HG03103 (cell line): ENCODE measurements around the gene WNT7B.

Experiments
- ATAC-seq: cut with Tn5 transposase; IDR thresholded peaks from one replicate; pipeline ENCODE4 v1.9.1; 2021; ENCODE audit warnings: low read depth; ENCODE audit not compliant: unreplicated experiment

The WNT7B gene

DNA sequence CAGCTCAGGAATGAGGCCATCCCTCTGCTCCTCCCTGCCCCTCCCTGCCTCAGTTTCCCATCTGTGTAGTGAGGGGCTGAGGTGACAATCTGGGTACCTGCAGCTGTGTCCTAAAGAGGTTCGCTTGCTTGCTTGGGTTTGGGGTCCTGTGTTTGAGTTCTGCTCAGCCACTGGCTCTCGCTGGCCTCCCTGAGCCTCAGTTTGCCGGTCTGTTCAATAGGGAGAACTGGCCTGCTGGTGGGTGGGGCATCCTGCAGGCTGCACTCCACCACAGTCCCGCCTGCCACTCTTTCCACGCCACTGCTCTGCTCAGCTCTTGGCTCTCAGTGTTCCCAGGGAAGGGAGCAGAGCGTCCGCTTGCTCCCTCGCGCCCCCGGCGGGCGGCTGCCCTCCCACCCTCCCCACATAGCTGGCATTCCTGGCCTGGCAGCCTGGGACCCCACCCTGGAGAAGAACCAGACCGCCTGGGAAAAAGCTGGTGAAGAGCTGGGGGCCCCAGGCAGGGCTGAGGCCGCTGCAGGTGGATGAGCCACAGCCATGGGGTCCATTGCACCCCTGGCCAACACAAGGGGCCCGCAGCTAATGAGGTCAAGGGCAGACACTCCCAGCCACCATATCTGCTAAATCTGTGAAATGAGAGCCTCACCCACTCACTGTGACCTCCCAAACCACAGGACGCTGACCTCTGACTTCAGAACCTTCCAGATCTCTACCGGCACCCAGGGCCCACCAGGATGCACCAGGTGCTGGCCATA lies 15.1 kb downstream of the WNT7B start:
- ATAC-seq, result no peak

DNA sequence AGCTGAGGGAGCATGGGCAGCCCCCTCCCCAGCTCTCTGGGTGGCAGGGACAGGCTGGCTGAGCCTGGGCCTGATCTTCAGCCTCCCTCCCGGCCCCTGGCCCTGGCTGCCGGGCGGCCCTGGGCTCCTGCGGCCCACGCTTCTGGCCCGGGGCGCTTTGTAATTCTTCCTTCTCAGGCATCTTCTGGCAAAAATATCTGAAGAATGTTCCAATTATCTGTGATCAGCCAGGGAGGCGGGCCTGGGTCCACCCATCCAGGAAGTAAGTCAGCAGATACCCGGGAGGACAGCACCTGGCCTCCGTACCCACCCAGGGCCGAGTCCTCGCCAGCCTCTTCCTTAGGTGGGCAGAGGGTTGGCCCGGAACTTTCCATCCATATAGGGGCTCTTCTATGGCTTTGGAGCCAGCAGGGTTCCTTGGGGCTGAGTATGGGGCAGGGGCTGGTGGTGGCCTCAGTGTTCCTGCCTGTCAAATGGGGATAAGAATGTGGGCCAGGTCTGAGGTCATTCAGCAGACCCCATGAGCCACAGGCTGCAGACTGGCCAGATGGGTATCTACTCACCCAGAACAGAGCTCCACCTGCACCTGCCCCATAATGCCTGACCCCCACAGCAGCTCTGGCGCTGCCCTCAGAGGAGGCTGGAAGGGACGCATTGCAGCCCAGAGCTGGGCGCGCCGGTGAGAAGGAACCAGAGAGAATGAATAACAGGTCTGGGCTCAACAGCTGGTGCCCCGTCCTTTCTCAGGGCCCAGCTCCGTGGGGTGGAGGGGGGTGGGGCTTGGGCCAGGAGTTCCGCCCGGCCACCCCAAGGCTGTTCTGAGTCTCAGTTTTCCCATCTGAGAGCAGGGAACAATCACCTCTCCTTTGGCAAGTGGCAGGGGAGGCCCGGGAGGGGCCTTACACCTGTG lies 16.2 kb downstream of the WNT7B start:
- ATAC-seq, result no peak

DNA sequence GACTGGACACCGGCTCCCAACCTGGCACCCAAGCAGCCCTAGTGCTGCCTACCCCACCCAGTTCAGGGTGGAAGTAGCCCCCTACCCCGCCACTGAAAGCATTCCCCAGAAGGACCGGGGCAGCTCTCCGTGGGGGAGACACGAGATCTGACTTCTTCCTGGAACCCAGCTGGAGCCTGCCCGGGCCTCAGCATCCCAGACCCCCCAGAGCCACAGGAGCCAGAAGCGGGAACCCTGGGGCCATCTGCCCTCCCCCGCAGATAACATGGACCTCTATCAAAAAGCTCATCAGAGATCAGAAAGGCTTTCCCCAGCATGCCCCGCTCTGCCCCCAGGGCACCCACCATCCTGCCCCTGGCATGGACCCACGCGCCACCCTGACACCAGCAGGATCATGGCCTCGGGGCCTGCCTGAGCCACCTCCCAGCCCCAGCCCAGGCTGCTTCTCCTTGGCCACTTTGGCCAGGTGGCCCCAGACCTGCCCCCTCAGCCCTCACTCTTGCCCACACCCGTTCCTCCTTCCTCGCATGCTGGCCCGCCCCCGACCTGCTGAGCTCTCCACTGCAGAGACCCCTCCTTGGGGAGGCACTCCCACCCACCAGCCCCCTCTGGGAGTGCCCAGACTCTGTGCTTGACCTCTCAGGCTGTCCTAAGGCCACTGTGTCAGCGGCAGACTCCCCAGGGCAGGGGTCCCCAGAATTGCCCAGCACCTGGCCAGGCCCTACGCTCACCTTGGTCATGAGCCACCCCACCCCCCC lies 17.1 kb downstream of the WNT7B start:
- ATAC-seq, result no peak

DNA sequence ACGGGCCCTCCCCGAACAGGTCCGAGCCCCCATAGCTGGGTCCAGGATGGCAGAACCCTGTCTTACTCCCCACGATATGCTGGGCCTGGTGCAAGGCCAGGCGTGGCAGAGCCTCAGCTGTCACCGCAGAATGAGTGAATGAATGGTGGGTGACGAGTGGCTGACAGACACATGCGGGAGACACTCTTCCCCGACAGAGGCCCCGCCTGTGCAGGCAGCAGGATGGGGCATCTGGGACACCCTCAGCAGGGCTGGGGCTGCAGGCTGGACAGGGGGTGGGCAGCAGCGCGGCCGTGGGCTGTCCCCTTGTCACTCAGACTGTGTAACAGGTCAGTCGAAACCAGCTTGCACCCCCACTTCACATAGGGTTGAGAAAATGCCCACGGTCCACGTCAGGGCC lies 18.0 kb downstream of the WNT7B start:
- no peak for ATAC-seq

DNA sequence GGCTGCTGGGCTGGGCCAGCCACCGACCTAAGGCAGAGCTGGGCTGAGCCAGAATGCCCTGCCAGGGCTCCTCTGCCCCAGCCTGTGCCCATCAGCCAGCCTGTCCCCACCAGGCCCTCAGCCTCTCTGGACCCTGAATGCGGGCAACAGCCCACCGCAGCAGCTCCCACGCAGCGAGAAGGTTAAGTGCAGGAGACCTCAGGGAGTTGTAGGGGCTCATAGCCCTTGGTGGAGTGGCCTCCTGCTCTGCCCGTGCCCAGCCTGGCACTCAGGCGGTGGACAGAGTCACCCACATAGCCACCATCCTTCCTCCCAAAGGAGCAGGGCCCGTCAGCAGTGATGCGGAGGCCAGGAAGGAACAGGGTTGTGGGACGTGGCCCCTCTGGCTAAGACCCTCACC lies 19.1 kb downstream of the WNT7B start:
- ATAC-seq, result no peak

DNA sequence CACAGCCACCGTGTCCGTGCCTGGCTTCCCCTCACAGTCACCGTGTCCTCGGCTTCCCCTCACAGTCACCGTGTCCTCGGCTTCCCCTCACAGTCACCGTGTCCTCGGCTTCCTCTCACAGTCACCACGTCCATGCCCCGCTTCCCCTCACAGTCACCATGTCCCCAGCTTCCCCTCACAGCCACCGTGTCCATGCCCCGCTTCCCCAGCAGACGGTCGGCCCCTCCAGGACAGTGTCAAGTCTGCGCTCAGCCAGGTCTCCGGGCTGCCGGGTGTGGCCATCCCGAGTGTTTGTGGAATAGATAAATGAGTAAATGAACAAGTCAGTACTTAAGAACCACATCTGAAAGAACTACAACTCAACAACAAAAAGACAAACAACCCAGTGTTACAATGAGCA lies 23.8 kb downstream of the WNT7B start:
- no peak for ATAC-seq

DNA sequence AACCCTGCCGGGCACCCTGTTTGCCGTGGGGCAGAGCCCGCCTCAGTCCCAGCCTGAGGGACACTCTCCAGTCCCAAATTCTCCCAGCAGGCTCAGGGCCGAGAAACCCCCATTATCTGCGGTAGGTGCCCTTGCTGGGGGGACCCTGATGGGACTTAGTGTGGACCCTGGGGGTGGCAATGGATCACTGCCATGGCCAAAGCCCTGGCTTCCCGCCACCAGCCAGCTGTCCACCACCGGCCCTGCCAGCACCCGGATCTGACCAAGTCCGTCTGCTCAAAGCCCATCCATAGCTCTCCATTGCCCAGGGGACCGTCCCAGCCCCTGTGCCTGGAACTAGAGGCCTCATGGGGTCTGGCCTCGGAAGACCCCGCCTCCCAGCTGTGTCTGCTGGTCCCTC lies 24.4 kb downstream of the WNT7B start:
- ATAC-seq, result no peak

DNA sequence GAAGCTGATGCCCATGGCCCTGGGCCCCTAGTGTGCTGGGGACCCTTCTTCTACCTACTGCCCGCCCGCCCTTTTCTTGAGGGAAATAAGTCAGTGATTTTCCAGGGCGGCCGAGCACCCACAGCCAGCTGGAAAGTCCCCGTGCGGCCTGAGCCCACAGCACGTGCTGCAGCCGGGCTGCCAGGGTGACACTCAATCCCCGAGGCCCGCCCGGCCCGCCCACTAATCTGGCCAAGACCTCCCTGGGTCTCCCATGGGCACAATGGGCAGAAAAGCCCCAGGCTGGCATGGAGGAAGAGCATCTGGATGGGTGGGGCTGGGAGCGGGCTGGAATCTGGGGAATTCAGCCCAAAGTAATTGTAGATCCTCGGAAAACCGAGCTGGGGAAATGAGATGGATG lies 24.8 kb downstream of the WNT7B start:
- ATAC-seq, result no peak

DNA sequence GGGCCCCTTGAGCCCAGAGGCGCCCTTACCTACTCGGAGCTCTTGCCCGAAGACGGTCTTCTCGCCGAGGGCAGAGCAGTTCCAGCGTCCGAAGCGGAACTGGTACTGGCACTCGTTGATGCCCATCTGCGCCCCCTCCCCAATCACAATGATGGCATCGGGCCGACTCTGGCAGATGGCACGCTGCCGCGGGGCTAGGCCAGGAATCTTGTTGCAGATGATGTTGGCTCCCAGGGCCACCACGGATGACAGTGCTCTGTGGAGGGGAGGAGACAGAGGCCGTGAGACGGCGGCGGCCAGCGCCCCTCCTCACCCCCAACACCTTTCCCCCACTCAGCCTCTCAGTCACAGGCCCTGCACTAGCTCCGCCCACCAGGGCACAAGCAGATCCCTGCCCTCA lies 27.1 kb downstream of the WNT7B start:
- ATAC-seq, result no peak

DNA sequence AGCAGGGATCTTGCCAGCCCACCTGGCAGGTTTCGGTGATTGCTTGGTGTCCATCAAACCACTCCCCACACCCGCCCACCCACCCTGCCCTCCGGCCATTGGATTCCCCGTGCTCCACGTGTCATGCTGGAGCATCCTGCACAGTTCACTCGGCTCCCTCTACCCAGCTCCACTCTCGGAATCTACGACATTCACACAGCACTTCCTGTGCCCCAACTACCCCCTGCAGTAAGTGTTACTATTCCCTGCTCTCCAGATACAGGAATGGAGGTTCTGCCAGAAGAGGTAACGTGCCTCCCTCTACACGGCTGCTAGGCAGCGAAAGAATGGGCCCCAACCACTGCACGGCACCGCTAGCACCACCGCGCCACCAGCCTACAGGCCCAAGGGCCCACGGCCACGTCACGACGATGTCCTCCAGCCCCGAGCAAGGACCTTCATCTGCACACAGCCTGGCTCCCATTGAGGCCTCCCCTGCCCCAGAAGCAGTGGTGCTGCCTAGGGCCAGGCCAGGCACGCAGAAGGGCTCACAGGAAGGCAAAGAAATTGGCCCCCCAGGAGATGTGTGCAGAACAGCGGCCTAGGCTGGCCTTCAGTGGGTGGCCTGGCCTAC lies 27.6 kb downstream of the WNT7B start:
- no peak for ATAC-seq

DNA sequence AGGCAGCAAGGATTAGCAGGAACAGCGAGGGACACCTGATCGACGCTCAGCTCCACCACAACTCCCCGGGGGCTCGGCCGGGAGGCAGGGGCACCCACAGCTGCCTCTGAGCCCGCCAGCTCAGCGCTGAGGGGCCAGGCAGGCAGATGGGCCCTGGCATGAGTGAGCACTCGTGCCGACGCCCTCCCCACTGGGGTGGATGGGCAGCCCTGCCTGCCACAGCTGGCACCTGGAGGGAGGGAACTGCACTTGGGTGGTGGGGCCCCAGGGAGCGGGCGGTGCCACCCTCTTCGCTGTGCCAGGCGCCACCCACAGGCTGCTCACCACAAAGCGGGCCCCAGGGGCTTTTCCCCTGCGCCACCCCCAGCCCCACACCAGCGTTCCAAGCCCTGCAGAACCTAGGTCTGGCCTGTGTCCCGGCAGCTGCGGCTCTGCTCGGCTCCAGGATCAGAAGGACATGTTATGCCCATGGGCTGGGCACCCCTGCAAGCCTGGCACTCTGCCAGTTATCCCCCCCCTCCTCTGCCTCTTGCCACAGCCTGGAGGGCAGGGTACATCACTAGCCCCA lies 28.8 kb downstream of the WNT7B start:
- no peak for ATAC-seq

DNA sequence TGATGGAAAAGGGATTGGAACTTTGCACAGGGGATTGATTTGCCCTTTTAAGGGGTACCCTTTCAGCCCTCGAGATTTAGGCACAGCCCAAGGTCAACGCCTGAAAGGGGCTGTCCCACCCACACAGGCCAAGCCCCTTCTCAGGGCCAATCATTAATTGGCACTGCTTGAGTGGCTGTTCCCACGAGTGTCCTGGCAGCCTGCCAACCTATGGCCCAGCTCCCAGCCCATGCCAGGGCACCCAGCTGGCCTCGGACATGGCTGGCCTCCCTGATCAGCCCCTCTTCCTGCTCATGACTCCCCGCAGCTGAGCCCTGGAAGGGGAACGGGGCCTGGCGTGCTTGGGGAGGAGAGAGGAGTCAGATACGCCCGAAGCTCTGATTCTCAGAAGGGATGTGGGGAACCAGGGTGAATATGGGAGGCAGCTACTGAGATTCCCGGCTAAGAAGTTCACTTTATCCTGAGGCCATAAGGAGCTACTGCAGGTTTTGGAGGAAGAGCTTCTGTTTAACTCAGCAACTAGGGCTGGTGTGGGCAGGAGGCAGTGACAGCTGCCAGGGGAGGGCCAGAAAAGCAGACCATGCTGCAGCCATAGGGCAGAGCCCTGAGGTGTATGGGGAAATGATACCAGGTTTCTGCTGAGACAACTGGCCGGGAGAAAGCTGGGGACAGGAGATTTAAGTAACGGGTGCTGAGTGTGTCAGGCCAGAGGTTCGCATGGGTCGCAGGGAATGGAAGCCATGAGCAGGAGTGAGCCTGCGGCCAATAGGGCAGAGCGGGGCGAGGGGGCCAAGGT lies 30.0 kb downstream of the WNT7B start:
- no peak for ATAC-seq

DNA sequence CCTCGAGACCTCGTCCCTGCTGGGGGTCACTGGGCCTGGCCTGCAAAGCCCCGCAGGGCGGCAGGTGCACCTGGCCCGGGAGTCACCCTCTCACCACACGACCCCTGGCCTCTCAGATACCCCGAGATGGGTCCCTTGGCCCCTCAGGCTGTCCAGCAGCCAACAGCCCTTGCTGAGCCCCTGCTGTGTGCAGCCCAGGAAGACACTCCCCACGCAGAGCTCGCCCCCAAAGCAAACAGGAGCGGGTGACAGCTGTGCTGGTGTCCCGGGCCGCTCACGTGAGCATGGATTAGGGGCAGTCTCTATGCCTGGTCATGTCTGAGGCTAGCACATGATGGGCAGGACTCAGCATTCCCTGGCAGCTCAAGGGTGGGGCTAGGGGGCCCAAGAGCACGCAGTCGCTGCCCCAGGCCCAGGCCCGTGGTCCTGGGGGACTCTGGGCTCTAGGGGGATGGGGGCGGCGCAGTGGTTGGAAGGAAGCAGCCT lies 31.3 kb downstream of the WNT7B start:
- ATAC-seq, result no peak

DNA sequence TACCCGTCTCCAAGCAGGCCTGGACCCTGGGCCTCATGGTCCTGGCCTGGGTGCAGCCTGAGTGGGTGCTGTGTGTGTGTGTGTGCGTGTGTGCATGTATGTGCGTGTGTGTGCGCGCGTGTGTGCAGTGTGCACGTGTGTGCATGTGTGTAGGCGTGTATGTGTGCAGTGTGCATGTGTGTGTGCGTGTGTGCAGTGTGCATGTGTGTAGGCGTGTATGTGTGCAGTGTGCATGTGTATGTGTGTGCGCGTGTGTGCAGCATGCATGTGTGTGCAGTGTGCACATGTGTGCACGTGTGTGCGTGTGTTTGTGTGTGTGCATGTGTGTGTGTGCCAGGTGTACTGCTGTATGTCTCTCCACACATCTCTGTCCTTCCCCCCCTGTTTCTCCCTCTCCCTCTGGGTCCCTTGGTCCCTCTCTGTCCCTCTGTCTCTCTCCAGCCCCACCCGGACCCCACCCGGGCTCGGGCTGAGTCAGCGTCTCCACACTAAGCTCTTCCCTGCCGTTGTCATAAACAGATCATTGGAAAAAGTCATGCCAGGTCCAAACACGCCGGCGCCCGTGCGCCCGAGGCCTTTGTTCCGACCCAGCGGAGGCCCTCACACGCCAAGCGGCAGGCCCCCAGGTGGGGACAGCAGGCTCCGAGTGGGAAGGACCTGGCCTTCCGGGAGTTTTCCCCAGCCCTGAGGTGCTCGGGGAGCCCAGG lies 34.0 kb downstream of the WNT7B start:
- ATAC-seq, result no peak

DNA sequence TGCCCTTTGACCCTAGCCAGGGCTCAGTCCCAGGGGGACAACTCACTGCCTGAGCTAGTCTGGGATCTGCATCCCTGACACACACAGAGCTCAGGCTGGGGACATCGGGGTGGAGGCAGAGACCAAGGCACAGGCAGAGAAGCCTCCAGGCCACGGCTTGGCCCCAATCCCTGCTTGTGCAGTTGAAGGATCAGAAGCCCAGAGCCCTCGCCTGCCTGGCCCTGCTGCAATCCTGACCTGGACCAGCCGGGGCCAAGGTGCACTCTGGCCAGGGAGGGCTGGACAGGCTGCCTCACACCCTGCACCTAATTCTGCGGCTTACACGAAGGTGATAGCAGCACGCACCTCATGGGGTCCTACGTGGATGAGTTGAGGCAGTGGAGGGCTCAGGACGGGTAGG lies 34.6 kb downstream of the WNT7B start:
- ATAC-seq, result no peak

DNA sequence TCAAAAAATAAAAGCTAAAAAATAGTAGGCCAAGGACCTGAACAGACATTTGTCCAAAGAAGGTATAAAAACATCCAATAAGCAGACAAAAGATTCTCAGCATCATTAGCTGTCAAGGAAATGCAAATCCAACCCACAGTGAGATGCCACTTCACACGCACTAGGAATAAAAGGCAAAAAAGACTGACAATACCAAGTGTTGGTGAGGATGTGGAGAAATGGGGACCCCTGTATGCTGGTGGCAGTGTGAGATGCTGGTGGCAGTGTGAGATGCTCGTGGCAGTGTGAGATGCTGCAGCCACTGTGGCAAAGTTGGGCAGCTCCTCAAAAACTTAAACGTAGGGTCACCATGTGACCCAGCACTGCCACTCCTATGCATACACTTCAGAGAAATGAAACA lies 38.0 kb downstream of the WNT7B start:
- ATAC-seq, result no peak

DNA sequence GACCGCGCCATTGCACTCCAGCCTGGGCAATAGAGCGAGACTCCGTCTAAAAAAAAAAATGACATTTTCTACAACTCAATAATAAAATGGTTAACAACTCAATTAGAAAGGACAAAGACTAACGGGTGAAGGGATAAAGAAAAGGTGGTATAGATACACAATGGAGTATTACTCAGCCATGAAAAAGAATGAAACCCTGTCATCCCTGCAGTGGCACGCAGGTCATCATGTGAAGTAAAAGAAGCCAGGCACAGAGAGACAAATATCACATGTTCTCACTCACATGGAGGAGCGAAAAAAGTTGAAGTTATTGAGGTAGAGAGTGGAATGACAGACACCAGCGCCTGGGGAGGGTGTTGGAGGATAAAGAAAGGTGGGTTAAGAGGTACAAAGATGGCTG lies 39.0 kb downstream of the WNT7B start:
- ATAC-seq, result no peak

DNA sequence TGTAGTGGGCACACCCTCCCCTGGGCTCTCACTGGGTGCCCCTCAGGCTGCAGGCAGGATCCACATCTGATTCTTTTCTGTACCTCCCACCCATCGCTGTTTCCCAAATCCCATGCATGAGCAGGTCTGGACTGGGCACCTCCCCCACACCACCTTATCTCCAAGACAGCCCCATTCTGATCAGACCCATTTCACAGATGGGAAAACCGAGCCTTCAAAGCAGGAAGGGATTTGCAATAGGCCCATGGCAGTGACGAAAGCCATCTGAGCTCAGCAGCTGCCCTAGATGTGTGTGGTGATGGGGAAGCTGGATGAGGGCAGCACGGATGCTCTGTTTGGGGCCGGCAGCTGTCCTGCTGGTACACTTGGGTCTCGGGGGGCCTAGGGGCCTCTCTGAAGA lies 41.4 kb downstream of the WNT7B start:
- no peak for ATAC-seq
